HG03095 (cell line): ENCODE data around the gene MAPK4.
"Not testable (repeated sequence)": the region's sequence is repeated elsewhere in the genome, so short reads cannot be mapped to it uniquely, and the experiment has no call there.

Experiments
- ATAC-seq: cut with Tn5 transposase; IDR thresholded peaks from one replicate; pipeline ENCODE4 v1.9.1; 2021; ENCODE audit warnings: moderate library complexity; ENCODE audit not compliant: unreplicated experiment

MAPK4 gene

GRCh38 chr18:50573196-50573595 lies 13.3 kb downstream of the MAPK4 start:
- ATAC-seq = not testable (repeated sequence)

GRCh38 chr18:50573679-50574078 lies 13.8 kb downstream of the MAPK4 start:
- no peak for ATAC-seq

- ATAC-seq = no peak
These were observed 18.1 kb downstream of the MAPK4 start for GRCh38 chr18:50578030-50578429.

- ATAC-seq = no peak
These were observed 18.8 kb downstream of the MAPK4 start for GRCh38 chr18:50578651-50579050.

- ATAC-seq = no peak
These were observed 19.3 kb downstream of the MAPK4 start for GRCh38 chr18:50579061-50579774.

- no peak for ATAC-seq
These were observed 21.6 kb downstream of the MAPK4 start for GRCh38 chr18:50581517-50581916.

- ATAC-seq = no peak
These were observed 22.6 kb downstream of the MAPK4 start for GRCh38 chr18:50582500-50582899.

GRCh38 chr18:50586710-50587109 lies 26.8 kb downstream of the MAPK4 start:
- no peak for ATAC-seq

- ATAC-seq = no peak
These were observed 30.7 kb downstream of the MAPK4 start for GRCh38 chr18:50590593-50590992.

- no peak for ATAC-seq
These were observed 34.1 kb downstream of the MAPK4 start for GRCh38 chr18:50594012-50594411.

- no peak for ATAC-seq
These were observed 35.1 kb downstream of the MAPK4 start for GRCh38 chr18:50594942-50595341.

- no peak for ATAC-seq
These were observed 42.6 kb downstream of the MAPK4 start for GRCh38 chr18:50602466-50602865.

GRCh38 chr18:50606609-50607008 lies 46.7 kb downstream of the MAPK4 start:
- ATAC-seq = no peak

- ATAC-seq = no peak
These were observed 47.6 kb downstream of the MAPK4 start for GRCh38 chr18:50607378-50607926.

- not testable (repeated sequence) for ATAC-seq
These were observed 49.3 kb downstream of the MAPK4 start for GRCh38 chr18:50609171-50609570.

- ATAC-seq = no peak
These were observed 50.5 kb downstream of the MAPK4 start for GRCh38 chr18:50610349-50610748.

GRCh38 chr18:50611529-50611941 lies 51.6 kb downstream of the MAPK4 start:
- no peak for ATAC-seq

GRCh38 chr18:50614838-50615237 lies 55.0 kb downstream of the MAPK4 start:
- no peak for ATAC-seq

- ATAC-seq = no peak
These were observed 56.7 kb downstream of the MAPK4 start for GRCh38 chr18:50616484-50617048.

- no peak for ATAC-seq
These were observed 60.0 kb downstream of the MAPK4 start for GRCh38 chr18:50619861-50620275.

GRCh38 chr18:50620319-50620718 lies 60.4 kb downstream of the MAPK4 start:
- ATAC-seq = no peak

- ATAC-seq = no peak
These were observed 61.5 kb downstream of the MAPK4 start for GRCh38 chr18:50621366-50621765.
